GM12875 (cell line): ENCODE measurements around the gene RASAL2.

ENCODE experiments used
- H3K4me3 ChIP-seq: one replicate; pipeline ENCODE4 v1.5.1; 2011; ENCODE audit warnings: low read depth, low read length, control low read depth
- TF ChIP-seq, protein P1 (sequence below): IDR thresholded peaks from 2 replicates; pipeline ENCODE4 v1.5.1; 2011; ENCODE audit warnings: low read depth, mild to moderate bottlenecking, control low read depth, inconsistent platforms, low read length, moderate library complexity, borderline replicate concordance; ENCODE audit not compliant: insufficient read depth

RASAL2 gene

DNA sequence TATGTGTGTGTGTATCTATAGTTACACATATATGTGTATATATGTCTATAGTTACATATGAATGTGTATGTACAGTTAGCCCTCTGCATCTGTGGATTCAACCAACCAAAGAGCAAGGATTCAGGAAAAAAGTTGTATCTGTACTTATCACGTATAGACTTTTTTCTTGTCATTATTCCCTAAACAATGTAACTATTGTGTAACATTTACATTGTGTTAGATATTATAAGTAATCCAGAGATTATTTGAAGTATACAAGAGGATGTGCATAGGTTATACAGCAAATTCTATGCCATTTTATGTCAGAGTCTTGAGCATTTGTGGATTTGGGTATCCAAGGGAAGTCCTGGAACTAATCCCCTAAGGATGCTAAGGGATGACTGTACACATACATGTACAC lies 71.3 kb downstream of the RASAL2 start:
- H3K4me3 ChIP-seq = no peak overlapping the region

DNA sequence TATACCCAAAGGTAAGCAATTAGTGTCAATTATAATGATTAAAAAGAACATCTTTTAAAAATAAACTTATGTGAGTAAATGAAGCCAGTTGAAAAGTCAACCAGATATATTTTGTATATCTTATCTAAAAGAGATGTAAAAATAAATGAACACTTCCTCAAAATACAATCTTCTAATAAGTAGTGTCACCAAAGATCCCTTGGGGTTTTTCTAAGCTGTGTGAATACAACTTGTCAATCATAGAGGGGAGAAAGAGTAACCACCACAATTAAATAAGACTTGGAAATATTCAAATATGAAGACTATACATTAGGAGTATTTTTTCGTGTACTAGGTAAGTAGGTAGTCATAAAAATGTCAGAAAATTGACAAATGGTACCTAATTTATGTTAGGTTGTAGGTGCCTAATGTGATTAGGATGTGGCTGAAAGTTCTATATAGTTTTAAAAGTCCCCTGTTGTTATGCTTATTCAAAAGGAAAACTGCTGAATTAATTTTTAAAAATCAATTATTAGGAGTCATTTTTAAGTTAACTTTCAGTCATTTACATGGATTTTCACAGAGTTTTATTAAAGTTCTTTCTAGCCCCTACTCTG lies 72.6 kb downstream of the RASAL2 start:
- TF ChIP-seq, protein P1, sequence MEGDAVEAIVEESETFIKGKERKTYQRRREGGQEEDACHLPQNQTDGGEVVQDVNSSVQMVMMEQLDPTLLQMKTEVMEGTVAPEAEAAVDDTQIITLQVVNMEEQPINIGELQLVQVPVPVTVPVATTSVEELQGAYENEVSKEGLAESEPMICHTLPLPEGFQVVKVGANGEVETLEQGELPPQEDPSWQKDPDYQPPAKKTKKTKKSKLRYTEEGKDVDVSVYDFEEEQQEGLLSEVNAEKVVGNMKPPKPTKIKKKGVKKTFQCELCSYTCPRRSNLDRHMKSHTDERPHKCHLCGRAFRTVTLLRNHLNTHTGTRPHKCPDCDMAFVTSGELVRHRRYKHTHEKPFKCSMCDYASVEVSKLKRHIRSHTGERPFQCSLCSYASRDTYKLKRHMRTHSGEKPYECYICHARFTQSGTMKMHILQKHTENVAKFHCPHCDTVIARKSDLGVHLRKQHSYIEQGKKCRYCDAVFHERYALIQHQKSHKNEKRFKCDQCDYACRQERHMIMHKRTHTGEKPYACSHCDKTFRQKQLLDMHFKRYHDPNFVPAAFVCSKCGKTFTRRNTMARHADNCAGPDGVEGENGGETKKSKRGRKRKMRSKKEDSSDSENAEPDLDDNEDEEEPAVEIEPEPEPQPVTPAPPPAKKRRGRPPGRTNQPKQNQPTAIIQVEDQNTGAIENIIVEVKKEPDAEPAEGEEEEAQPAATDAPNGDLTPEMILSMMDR = no peak
- no peak overlapping the region for H3K4me3 ChIP-seq

More for the DNA sequence above, 71.3 kb downstream of the RASAL2 start:
- TF ChIP-seq, protein P1 = no peak

DNA sequence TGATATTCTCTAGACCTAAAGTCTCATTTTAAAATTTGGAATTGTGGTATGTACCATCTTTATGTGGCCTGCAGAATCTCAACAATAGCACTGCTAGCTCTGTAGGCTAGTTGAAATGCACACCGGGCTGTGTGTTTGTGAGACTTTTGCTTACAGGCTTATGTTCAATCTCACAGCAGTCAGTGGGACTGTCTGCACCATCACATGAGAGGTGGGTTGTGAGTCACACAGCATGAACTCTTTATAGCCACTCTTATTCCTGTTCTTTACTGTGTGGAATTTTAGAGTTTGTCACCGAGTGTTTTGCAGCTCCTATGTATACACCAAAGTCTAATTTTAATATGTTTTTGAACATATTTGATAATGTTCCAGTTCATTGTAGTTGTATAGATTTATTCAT lies 74.6 kb downstream of the RASAL2 start:
- TF ChIP-seq, protein P1 = no peak

DNA sequence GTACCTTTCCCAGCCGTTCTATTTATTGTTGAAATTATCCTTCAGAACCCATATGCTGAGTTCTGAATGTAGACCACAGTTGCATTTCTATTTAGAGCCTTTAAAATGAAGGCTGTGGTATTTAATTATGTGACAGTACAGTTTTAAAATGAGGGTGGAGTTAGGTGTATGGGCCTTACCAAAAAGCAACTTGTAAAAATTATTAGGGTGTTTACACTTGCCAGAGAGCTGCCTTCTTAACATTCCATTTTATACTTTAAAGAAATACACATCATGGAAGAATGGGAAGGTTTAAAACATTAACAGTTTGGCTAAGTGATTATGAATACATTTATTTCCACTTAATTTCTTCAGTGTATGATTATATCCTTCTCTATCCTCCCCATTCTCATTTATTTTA lies 75.7 kb downstream of the RASAL2 start:
- TF ChIP-seq, protein P1 = no peak
- no peak overlapping the region for H3K4me3 ChIP-seq

More for the DNA sequence above, 74.6 kb downstream of the RASAL2 start:
- no peak overlapping the region for H3K4me3 ChIP-seq

DNA sequence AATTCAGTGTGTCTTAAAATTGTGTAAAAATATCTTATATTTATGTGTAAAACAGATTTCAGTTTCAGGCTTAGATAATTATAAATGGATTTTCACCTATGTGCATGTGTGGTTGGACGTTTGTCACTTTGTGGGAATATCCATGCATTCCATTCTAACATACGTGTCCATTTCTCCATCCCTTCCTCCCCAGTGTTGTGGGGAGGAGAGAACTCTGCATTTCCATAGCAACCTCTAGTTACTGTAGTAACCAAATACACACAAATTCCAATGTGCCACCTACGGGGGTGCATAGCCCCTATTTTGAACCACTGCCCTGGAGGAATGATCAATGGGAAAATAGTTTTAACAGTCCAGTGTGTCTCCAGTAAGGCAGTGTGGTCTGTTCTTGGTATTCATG lies 79.0 kb downstream of the RASAL2 start:
- TF ChIP-seq, protein P1 = no peak
- H3K4me3 ChIP-seq = no peak overlapping the region

DNA sequence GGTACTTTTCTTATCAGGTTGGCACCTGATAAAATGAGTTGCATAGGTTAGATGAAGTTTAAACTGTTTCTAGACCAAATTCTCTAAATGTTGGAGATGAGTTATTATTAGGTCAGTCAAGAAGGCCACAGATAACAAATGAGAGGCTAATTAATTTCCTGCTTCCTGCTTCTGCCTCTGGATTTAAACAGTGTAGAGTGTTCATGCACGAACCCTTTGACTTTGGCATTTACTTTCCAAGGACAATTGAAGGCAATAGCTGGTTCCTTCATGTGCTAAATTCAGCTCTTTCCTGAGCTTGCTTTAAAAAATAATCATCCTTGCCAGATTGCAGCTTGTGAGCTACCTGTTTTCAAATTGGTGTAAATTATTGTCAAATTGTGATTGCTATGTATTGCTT lies 80.6 kb downstream of the RASAL2 start:
- no peak overlapping the region for H3K4me3 ChIP-seq
- TF ChIP-seq, protein P1 = no peak

DNA sequence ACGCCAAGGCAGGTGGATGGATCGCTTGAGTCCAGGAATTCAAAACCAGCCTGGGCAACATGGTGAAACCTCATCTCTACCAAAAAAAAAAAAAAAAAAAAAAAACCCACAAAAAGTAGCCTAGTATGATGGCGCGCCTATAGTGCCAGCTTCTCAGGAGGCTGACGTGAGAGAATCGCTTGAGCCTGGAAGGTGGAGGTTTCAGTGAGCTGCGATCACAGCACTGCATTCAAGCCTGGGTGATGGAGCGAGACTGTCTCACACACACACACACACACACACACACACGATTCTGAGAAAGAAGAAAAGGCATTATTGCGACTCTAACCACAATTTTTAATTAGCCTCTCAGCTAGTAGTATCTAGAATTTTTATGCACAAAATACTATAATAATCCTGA lies 86.5 kb downstream of the RASAL2 start:
- no peak overlapping the region for H3K4me3 ChIP-seq
- TF ChIP-seq, protein P1 = no peak
